ENCODE data around the gene THPO.

THPO gene

GRCh38 chr3:184384856-184385422 lies 6.9 kb upstream of the THPO start:
- DNase-seq (ENCODE audit: low read depth), result no peak

- no peak for DNase-seq (ENCODE audit: low read depth)
Measured at GRCh38 chr3:184384342-184384741, 6.3 kb upstream of the THPO start.

- DNase-seq (ENCODE audit: low read depth), result no peak
Measured at GRCh38 chr3:184383033-184383740, 5.2 kb upstream of the THPO start.

GRCh38 chr3:184382326-184383032 lies 4.5 kb upstream of the THPO start:
- no peak for DNase-seq (ENCODE audit: low read depth)

GRCh38 chr3:184381261-184382224 lies 3.5 kb upstream of the THPO start:
- no peak for DNase-seq (ENCODE audit: low read depth)

- no peak for DNase-seq (ENCODE audit: low read depth)
Measured at GRCh38 chr3:184380627-184381260, 2.7 kb upstream of the THPO start.

- DNase-seq (ENCODE audit: low read depth), result no peak
Measured at GRCh38 chr3:184380185-184380626, 2.2 kb upstream of the THPO start.

GRCh38 chr3:184379358-184380184 lies 1.6 kb upstream of the THPO start, which contains the start of gene CHRD:
CHRD (plus strand) TSS chr3:184380054; CDS start chr3:184380319, 265 bp downstream.
- DNase-seq (ENCODE audit: low read depth), result no peak

GRCh38 chr3:184378651-184379357 lies 797 bp upstream of the THPO start:
- no peak for DNase-seq (ENCODE audit: low read depth)

- no peak for DNase-seq (ENCODE audit: low read depth)
Measured at GRCh38 chr3:184377374-184377773, 633 bp downstream of the THPO start.

GRCh38 chr3:184375747-184376461 lies 2.1 kb downstream of the THPO start:
- no peak for DNase-seq (ENCODE audit: low read depth)

- DNase-seq (ENCODE audit: low read depth), result no peak
Measured at GRCh38 chr3:184373422-184373821, 4.6 kb downstream of the THPO start.

GRCh38 chr3:184372911-184373310 lies 5.1 kb downstream of the THPO start:
- no peak for DNase-seq (ENCODE audit: low read depth)

GRCh38 chr3:184372296-184372821 lies 5.6 kb downstream of the THPO start:
- no peak for DNase-seq (ENCODE audit: low read depth)

GRCh38 chr3:184371570-184372018 lies 6.4 kb downstream of the THPO start:
- DNase-seq (ENCODE audit: low read depth), result peak; percentile 54

GRCh38 chr3:184368586-184369183 lies 9.3 kb downstream of the THPO start:
- DNase-seq (ENCODE audit: low read depth), result no peak

- DNase-seq (ENCODE audit: low read depth), result no peak
Measured at GRCh38 chr3:184368116-184368515, 9.9 kb downstream of the THPO start.

- no peak for DNase-seq (ENCODE audit: low read depth)
Measured at GRCh38 chr3:184366619-184367289, 11.3 kb downstream of the THPO start.
